GM23338 (cell line): ENCODE measurements around the gene NAMPT. TPM values are rescaled to one million over a fixed set of nuclear protein-coding genes. Genes with fewer than 3 reads are reported as not detected.

Source experiments
- ATAC-seq: fragments of 200-7000 bp; cut with Tn5 transposase; 3 replicates; pipeline ENCODE4 v1.9.1; 2020
- DNase-seq: peaks from one replicate; pipeline ENCODE4 v3.0.0-alpha.2; 2015; ENCODE audit warnings: low spot score
- H2AFZ ChIP-seq: fragments of 200-600 bp; sonication (generic); 2 replicates; pipeline ENCODE4 v1.8.0; 2016; ENCODE audit warnings: antibody characterized with exemption, mild to moderate bottlenecking, moderate library complexity
- H3F3A ChIP-seq: fragments of 200-600 bp; sonication (generic); replicated peaks from 2 replicates; pipeline ENCODE4 v1.8.0; 2017; ENCODE audit warnings: antibody characterized with exemption, mixed run types, low read depth
- H3K27ac ChIP-seq: fragments of 200-600 bp; sonication (generic); 2 replicates; pipeline ENCODE4 v1.6.1; 2016; ENCODE audit warnings: low read depth
- H3K27me3 ChIP-seq: fragments of 200-600 bp; sonication (generic); 2 replicates; pipeline ENCODE4 v1.8.0; 2016; ENCODE audit warnings: mild to moderate bottlenecking, mixed run types, moderate library complexity; ENCODE audit not compliant: insufficient read depth
- H3K36me3 ChIP-seq: fragments of 200-600 bp; sonication (generic); 2 replicates; pipeline ENCODE4 v1.8.0; 2016; ENCODE audit warnings: mild to moderate bottlenecking; ENCODE audit not compliant: insufficient read depth
- H3K4me1 ChIP-seq: fragments of 200-600 bp; sonication (generic); 2 replicates; pipeline ENCODE4 v1.8.0; 2016; ENCODE audit warnings: mild to moderate bottlenecking, moderate library complexity; ENCODE audit not compliant: insufficient read depth
- H3K4me2 ChIP-seq: fragments of 200-600 bp; sonication (generic); 2 replicates; pipeline ENCODE4 v1.7.1; 2017; ENCODE audit warnings: mixed run types
- H3K4me3 ChIP-seq: fragments of 200-600 bp; sonication (generic); 2 replicates; pipeline ENCODE4 v1.6.1; 2016; ENCODE audit warnings: mixed run types
- H3K79me2 ChIP-seq: fragments of 200-600 bp; sonication (generic); replicated peaks from 2 replicates; pipeline ENCODE4 v1.8.0; 2017; ENCODE audit warnings: mild to moderate bottlenecking; ENCODE audit not compliant: insufficient read depth
- H3K9me2 ChIP-seq: fragments of 200-600 bp; sonication (generic); 2 replicates; pipeline ENCODE4 v1.8.0; 2017; ENCODE audit not compliant: insufficient read depth
- H4K20me1 ChIP-seq: fragments of 200-600 bp; sonication (generic); replicated peaks from 2 replicates; pipeline ENCODE4 v1.8.0; 2017; ENCODE audit warnings: mild to moderate bottlenecking; ENCODE audit not compliant: insufficient read depth
- H3K27ac Mint-ChIP-seq: 2 replicates; pipeline ENCODE4 v1.8.0; 2020; ENCODE audit warnings: inconsistent platforms, mild to moderate bottlenecking, moderate library complexity, mixed read lengths
- H3K27me3 Mint-ChIP-seq: 3 replicates; pipeline ENCODE4 v1.8.0; 2022; ENCODE audit warnings: low read depth, mild to moderate bottlenecking, moderate library complexity, mixed read lengths, inconsistent platforms; ENCODE audit not compliant: insufficient read depth, poor library complexity
- H3K36me3 Mint-ChIP-seq: 3 replicates; pipeline ENCODE4 v1.8.0; 2021; ENCODE audit warnings: low read depth, mild to moderate bottlenecking, inconsistent platforms, moderate library complexity, mixed read lengths
- H3K4me1 Mint-ChIP-seq: 3 replicates; pipeline ENCODE4 v1.8.0; 2020; ENCODE audit warnings: mild to moderate bottlenecking, inconsistent platforms, mixed read lengths
- H3K4me3 Mint-ChIP-seq: 3 replicates; pipeline ENCODE4 v1.8.0; 2021; ENCODE audit warnings: moderate library complexity, mild to moderate bottlenecking, inconsistent platforms, mixed read lengths
- H3K9me3 Mint-ChIP-seq: 3 replicates; pipeline ENCODE4 v1.8.0; 2020; ENCODE audit warnings: moderate library complexity, mild to moderate bottlenecking, inconsistent platforms, mixed read lengths
- CREB1 ChIP-seq: fragments of 250-450 bp; sonication (Bioruptor Pico); IDR thresholded peaks from 2 replicates; pipeline ENCODE4 v1.5.0; 2020; ENCODE audit warnings: low read depth, mild to moderate bottlenecking, moderate library complexity
- EZH2 ChIP-seq: fragments of 200-600 bp; sonication (generic); IDR thresholded peaks from one replicate; pipeline ENCODE4 v1.8.0; 2017; ENCODE audit warnings: antibody characterized with exemption, mild to moderate bottlenecking, low read depth; ENCODE audit not compliant: unreplicated experiment
- EZH2phosphoT487 ChIP-seq: fragments of 200-600 bp; sonication (generic); IDR thresholded peaks from one replicate; pipeline ENCODE4 v1.8.1; 2018; ENCODE audit warnings: antibody characterized with exemption; ENCODE audit not compliant: unreplicated experiment
- JUNB ChIP-seq: IDR thresholded peaks from one replicate; pipeline ENCODE4 v1.6.1; 2016; ENCODE audit warnings: antibody characterized with exemption; ENCODE audit not compliant: unreplicated experiment
- NANOG ChIP-seq: IDR thresholded peaks from 2 replicates; pipeline ENCODE4 v1.6.1; 2016; ENCODE audit warnings: antibody characterized with exemption, borderline replicate concordance
- POLR2AphosphoS5 ChIP-seq: IDR thresholded peaks from 2 replicates; pipeline ENCODE4 v1.6.1; 2016; ENCODE audit warnings: antibody characterized with exemption, low read depth
- STAT1 ChIP-seq: IDR thresholded peaks from one replicate; pipeline ENCODE4 v1.6.1; 2016; ENCODE audit warnings: antibody characterized with exemption; ENCODE audit not compliant: unreplicated experiment
- ZNF114 ChIP-seq: fragments of 250-450 bp; sonication (Bioruptor Pico); IDR thresholded peaks from 2 replicates; pipeline ENCODE4 v1.5.0; 2020; ENCODE audit warnings: mild to moderate bottlenecking, moderate library complexity
- ZNF331 ChIP-seq: fragments of 250-450 bp; sonication (Bioruptor Pico); IDR thresholded peaks from 2 replicates; pipeline ENCODE4 v1.5.0; 2020; ENCODE audit warnings: low read depth, mild to moderate bottlenecking, moderate library complexity
- polyA plus RNA-seq: library from polyadenylated mRNA; unstranded; fragments of >200 nt; fragmentation: Nextera tagmentation; extraction: Ambion mirVana; gene quantifications from 2 replicates; pipeline ENCODE4 v1.2.1, GENCODE V29; 2016
- total RNA-seq: library from RNA; depleted of rRNA; stranded (reverse); fragments of >200 nt; shearing (Covaris generic); gene quantifications from 2 replicates; pipeline ENCODE4 v1.2.3, GENCODE V29; 2014
- TF ChIP-seq, protein P1 (sequence below): IDR thresholded peaks from one replicate; pipeline ENCODE4 v1.6.1; 2018; ENCODE audit warnings: antibody characterized with exemption; ENCODE audit not compliant: unreplicated experiment
- TF ChIP-seq, protein P2 (sequence below), 2 experiments: fragments of 200-600 bp in 1 of 2; sonication (generic) in 1 of 2; conservative IDR thresholded peaks; 2 replicates each; pipeline versions ENCODE4 v1.5.1 to v1.6.1; 2016 to 2017; ENCODE audit warnings: antibody characterized with exemption in 2 of 2, low read depth in 2 of 2, mild to moderate bottlenecking in 2 of 2, moderate library complexity in 1 of 2
- TF ChIP-seq, protein P3 (sequence below): IDR thresholded peaks from 2 replicates; pipeline ENCODE4 v1.6.1; 2016; ENCODE audit warnings: antibody characterized with exemption
- TF ChIP-seq, protein P4 (sequence below): fragments of 250-450 bp; sonication (Bioruptor Pico); IDR thresholded peaks from 2 replicates; pipeline ENCODE4 v1.5.0; 2020; ENCODE audit warnings: mild to moderate bottlenecking, moderate library complexity

The NAMPT gene
- total and polyA plus RNA-seq, 2 experiments from 2014 or later = 37.9 to 73.9 TPM

DNA sequence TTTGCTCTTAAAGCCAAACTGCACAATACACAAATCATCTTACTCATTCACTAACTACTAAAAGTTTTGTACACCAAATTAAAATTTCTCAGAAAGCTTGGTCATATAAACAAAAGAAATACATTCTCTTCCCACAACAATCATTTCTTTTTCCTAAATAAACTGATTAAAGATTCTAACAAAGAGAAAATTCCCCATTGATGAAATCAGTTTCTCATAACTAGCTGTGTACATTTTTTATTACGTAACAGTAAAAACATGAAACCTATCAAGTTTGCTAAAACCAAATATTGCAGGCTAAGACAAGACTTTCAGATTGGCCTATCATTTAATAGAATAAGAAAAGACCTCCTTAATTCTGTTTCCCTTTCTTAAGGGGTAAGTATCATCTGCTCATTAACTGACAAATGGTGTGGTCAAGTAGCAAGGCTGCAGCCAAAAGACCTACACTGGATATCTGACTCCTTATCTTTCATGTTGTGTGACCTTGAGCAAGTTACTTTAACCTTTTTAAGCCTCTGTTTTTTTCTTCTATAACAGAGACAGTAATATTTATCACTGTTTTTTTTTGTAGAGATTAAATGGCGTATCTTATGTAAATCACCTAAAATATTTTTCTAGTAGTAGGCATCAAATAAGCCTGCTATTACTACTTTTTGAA is 22.4 kb downstream of the NAMPT start:
- H3K27ac Mint-ChIP-seq = no peak overlapping the region
- H3K4me3 Mint-ChIP-seq = no peak overlapping the region
- peaks cover 4% of the 10 kb centered on the region for H3K4me1 Mint-ChIP-seq
- no peaks in the 10 kb centered on the region for H3K9me3 Mint-ChIP-seq
- no peaks in the 10 kb centered on the region for H3K27me3 ChIP-seq
- no peak overlapping the region for H3K27ac ChIP-seq
- H3K4me2 ChIP-seq = no peak overlapping the region
- no peak for ATAC-seq
- H4K20me1 ChIP-seq = peaks cover 16% of the 10 kb centered on the region; the same call in 1 of the 2 replicates
- H3K4me3 ChIP-seq = no peak overlapping the region
- no peak for TF ChIP-seq EZH2phosphoT487
- no peak for TF ChIP-seq POLR2AphosphoS5
- no peak for TF ChIP-seq ZNF114 (CRISPR knock-in tag)
- TF ChIP-seq JUNB = no peak
- TF ChIP-seq, protein P1, sequence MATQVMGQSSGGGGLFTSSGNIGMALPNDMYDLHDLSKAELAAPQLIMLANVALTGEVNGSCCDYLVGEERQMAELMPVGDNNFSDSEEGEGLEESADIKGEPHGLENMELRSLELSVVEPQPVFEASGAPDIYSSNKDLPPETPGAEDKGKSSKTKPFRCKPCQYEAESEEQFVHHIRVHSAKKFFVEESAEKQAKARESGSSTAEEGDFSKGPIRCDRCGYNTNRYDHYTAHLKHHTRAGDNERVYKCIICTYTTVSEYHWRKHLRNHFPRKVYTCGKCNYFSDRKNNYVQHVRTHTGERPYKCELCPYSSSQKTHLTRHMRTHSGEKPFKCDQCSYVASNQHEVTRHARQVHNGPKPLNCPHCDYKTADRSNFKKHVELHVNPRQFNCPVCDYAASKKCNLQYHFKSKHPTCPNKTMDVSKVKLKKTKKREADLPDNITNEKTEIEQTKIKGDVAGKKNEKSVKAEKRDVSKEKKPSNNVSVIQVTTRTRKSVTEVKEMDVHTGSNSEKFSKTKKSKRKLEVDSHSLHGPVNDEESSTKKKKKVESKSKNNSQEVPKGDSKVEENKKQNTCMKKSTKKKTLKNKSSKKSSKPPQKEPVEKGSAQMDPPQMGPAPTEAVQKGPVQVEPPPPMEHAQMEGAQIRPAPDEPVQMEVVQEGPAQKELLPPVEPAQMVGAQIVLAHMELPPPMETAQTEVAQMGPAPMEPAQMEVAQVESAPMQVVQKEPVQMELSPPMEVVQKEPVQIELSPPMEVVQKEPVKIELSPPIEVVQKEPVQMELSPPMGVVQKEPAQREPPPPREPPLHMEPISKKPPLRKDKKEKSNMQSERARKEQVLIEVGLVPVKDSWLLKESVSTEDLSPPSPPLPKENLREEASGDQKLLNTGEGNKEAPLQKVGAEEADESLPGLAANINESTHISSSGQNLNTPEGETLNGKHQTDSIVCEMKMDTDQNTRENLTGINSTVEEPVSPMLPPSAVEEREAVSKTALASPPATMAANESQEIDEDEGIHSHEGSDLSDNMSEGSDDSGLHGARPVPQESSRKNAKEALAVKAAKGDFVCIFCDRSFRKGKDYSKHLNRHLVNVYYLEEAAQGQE = no peak
- no peak for TF ChIP-seq STAT1
- TF ChIP-seq ZNF331 (CRISPR knock-in tag) = no peak
- TF ChIP-seq, protein P2, sequence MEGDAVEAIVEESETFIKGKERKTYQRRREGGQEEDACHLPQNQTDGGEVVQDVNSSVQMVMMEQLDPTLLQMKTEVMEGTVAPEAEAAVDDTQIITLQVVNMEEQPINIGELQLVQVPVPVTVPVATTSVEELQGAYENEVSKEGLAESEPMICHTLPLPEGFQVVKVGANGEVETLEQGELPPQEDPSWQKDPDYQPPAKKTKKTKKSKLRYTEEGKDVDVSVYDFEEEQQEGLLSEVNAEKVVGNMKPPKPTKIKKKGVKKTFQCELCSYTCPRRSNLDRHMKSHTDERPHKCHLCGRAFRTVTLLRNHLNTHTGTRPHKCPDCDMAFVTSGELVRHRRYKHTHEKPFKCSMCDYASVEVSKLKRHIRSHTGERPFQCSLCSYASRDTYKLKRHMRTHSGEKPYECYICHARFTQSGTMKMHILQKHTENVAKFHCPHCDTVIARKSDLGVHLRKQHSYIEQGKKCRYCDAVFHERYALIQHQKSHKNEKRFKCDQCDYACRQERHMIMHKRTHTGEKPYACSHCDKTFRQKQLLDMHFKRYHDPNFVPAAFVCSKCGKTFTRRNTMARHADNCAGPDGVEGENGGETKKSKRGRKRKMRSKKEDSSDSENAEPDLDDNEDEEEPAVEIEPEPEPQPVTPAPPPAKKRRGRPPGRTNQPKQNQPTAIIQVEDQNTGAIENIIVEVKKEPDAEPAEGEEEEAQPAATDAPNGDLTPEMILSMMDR (conservative IDR thresholded peaks at IDR 0.05; ENCODE audit: low read depth in 2 of 2) = no peak
- no peak for TF ChIP-seq CREB1 (CRISPR knock-in tag)
- TF ChIP-seq, protein P3, sequence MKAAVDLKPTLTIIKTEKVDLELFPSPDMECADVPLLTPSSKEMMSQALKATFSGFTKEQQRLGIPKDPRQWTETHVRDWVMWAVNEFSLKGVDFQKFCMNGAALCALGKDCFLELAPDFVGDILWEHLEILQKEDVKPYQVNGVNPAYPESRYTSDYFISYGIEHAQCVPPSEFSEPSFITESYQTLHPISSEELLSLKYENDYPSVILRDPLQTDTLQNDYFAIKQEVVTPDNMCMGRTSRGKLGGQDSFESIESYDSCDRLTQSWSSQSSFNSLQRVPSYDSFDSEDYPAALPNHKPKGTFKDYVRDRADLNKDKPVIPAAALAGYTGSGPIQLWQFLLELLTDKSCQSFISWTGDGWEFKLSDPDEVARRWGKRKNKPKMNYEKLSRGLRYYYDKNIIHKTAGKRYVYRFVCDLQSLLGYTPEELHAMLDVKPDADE = no peak
- TF ChIP-seq NANOG = no peak
- TF ChIP-seq, protein P4, sequence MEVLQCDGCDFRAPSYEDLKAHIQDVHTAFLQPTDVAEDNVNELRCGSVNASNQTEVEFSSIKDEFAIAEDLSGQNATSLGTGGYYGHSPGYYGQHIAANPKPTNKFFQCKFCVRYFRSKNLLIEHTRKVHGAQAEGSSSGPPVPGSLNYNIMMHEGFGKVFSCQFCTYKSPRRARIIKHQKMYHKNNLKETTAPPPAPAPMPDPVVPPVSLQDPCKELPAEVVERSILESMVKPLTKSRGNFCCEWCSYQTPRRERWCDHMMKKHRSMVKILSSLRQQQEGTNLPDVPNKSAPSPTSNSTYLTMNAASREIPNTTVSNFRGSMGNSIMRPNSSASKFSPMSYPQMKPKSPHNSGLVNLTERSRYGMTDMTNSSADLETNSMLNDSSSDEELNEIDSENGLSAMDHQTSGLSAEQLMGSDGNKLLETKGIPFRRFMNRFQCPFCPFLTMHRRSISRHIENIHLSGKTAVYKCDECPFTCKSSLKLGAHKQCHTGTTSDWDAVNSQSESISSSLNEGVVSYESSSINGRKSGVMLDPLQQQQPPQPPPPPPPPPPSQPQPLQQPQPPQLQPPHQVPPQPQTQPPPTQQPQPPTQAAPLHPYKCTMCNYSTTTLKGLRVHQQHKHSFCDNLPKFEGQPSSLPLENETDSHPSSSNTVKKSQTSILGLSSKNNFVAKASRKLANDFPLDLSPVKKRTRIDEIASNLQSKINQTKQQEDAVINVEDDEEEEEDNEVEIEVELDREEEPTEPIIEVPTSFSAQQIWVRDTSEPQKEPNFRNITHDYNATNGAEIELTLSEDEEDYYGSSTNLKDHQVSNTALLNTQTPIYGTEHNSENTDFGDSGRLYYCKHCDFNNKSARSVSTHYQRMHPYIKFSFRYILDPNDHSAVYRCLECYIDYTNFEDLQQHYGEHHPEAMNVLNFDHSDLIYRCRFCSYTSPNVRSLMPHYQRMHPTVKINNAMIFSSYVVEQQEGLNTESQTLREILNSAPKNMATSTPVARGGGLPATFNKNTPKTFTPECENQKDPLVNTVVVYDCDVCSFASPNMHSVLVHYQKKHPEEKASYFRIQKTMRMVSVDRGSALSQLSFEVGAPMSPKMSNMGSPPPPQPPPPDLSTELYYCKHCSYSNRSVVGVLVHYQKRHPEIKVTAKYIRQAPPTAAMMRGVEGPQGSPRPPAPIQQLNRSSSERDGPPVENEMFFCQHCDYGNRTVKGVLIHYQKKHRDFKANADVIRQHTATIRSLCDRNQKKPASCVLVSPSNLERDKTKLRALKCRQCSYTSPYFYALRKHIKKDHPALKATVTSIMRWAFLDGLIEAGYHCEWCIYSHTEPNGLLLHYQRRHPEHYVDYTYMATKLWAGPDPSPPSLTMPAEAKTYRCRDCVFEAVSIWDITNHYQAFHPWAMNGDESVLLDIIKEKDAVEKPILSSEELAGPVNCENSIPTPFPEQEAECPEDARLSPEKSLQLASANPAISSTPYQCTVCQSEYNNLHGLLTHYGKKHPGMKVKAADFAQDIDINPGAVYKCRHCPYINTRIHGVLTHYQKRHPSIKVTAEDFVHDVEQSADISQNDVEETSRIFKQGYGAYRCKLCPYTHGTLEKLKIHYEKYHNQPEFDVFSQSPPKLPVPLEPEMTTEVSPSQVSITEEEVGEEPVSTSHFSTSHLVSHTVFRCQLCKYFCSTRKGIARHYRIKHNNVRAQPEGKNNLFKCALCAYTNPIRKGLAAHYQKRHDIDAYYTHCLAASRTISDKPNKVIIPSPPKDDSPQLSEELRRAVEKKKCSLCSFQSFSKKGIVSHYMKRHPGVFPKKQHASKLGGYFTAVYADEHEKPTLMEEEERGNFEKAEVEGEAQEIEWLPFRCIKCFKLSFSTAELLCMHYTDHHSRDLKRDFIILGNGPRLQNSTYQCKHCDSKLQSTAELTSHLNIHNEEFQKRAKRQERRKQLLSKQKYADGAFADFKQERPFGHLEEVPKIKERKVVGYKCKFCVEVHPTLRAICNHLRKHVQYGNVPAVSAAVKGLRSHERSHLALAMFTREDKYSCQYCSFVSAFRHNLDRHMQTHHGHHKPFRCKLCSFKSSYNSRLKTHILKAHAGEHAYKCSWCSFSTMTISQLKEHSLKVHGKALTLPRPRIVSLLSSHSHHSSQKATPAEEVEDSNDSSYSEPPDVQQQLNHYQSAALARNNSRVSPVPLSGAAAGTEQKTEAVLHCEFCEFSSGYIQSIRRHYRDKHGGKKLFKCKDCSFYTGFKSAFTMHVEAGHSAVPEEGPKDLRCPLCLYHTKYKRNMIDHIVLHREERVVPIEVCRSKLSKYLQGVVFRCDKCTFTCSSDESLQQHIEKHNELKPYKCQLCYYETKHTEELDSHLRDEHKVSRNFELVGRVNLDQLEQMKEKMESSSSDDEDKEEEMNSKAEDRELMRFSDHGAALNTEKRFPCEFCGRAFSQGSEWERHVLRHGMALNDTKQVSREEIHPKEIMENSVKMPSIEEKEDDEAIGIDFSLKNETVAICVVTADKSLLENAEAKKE (CRISPR knock-in tag) = no peak
- TF ChIP-seq EZH2 = no peak
- no peak overlapping the region for H2AFZ ChIP-seq
- no peaks in the 10 kb centered on the region for H3F3A ChIP-seq
- H3K27me3 Mint-ChIP-seq = no peaks in the 10 kb centered on the region
- DNase-seq = no peak
- no peaks in the 10 kb centered on the region for H3K9me2 ChIP-seq
- 0 out of 2 replicates have a peak, but pooled peaks cover 11% of the 10 kb centered on the region for H3K4me1 ChIP-seq
- peaks cover 56% of the 10 kb centered on the region for H3K36me3 Mint-ChIP-seq
- H3K36me3 ChIP-seq = peaks cover 26% of the 10 kb centered on the region; the same call in 1 of the 2 replicates
- 0 out of 2 replicates have a peak, but pooled peaks cover 6% of the 10 kb centered on the region for H3K79me2 ChIP-seq
